ENCODE data around the gene RNF43.
"Not testable (repeated sequence)": the region's sequence is repeated elsewhere in the genome, so short reads cannot be mapped to it uniquely, and the experiment has no call there.

The RNF43 gene

DNA sequence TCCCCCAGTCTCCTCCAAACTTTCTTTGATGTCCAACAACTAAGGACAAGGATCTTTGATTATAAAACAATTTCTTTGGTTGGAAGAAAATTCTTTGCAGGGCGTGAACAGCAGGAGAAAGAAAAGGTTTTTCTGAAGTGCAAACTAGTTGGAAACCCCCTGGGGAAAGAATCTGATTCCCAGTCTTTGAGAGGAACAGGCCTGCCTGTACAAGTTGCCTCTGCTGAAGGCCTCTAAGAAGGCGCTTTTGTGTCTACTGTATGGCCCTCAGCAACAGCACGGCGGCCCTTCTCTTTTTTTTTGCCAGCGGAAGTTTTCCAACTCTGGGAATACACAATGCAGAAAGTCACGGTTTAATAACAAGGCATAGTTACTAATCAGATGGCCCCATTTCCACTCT lies 14.0 kb downstream of the RNF43 start:
- DNase-seq, result no peak

- no peak for DNase-seq
Observed at GRCh38 chr17:58402679-58403078, 14.7 kb downstream of the RNF43 start.

GRCh38 chr17:58402047-58402446 lies 15.3 kb downstream of the RNF43 start:
- no peak for DNase-seq

GRCh38 chr17:58401287-58401686 lies 16.0 kb downstream of the RNF43 start:
- peak; percentile 85 for DNase-seq

GRCh38 chr17:58400826-58401225 lies 16.5 kb downstream of the RNF43 start:
- DNase-seq, result no peak

- DNase-seq, result no peak
Observed at GRCh38 chr17:58399974-58400373, 17.4 kb downstream of the RNF43 start.

DNA sequence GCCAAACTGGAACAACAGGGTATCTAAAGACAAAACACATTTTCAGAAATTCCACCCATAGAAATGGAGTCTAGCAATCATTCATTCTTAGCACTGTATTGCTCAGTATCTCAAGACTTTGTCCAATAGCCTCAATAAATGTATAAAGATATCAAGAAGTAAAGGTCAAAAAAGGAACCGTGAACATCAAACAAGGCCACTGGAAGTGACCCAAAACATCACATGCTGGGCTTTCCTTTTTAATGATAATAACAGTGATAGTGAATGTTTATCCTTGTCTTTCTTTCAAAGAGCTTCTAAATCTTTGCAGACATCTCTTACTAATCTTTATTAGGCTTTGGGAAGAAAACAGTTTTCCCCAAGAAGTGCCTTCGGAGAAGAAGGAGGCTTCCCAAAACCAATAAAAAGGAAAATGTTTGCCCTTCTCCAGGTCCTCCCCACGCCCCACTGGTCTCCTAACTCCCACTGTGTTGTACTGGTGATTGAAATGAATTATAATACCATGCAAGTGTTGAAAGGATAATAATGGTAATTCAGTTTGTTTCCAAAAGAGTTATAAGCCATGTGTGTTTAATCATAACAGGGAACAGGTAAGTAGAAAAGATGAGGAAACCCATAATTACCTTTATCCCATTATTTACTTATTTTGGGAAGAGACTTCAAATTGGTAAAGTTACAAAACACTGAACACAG lies 18.6 kb downstream of the RNF43 start:
- no peak for DNase-seq

DNA sequence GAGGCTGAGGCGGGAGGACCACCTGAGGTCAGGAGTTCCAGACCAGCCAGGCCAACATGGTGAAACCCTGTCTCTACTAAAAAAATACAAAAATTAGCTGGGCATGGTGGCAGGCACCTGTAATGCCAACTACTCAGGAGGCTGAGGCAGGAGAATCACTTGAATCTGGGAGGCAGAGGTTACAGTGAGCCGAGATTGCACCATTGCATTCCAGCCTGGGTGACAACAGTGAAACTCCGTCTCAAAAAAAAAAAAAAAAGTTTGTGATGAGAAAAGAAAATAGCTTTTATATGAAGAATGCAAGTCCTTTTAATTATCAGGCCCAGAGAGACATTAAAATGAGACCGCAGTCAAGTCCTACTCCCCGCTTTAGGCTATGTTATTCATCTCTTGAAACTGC lies 19.9 kb downstream of the RNF43 start:
- DNase-seq, result not testable (repeated sequence)

DNA sequence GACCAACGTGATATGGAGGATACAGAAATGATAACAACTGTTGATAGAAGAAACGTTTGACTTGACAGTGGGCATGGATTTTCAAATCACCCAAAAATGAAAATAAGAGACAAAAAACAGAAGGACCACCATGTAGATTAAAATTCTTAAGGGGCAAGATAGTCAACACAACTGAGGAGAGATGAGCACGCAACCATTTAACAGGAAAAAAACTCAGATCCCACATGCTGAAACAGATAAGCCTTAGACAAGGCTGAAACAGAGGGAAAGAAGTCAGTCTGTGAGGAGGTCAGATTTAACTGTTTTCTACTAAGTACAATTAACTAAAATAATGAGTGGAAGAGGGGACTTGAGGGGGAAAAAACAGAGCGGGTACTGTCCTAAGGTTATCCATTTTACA lies 21.2 kb downstream of the RNF43 start:
- DNase-seq, result no peak

GRCh38 chr17:58394534-58395223 lies 22.7 kb downstream of the RNF43 start:
- no peak for DNase-seq

GRCh38 chr17:58391302-58391984 lies 25.9 kb downstream of the RNF43 start:
- peak; percentile 94 for DNase-seq

DNA sequence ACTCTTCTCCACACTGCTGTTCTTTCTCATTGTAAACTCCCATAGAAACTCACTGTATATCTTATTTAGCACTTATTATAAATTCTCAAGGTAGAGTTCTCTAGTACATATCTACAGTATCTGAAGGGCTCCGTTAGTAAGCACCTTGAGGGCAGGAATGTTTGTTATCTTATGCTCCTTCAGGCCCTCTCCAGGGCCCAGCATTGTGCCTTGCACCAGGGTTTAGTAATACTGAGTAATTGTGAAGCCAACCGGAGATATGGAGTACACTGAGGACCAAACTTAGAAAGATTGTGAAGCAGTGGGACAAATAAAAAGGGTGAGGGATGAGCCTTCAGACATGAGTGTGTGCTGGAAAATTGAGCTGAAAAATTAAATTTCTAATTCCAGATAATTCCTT lies 26.4 kb downstream of the RNF43 start:
- DNase-seq, result no peak

DNA sequence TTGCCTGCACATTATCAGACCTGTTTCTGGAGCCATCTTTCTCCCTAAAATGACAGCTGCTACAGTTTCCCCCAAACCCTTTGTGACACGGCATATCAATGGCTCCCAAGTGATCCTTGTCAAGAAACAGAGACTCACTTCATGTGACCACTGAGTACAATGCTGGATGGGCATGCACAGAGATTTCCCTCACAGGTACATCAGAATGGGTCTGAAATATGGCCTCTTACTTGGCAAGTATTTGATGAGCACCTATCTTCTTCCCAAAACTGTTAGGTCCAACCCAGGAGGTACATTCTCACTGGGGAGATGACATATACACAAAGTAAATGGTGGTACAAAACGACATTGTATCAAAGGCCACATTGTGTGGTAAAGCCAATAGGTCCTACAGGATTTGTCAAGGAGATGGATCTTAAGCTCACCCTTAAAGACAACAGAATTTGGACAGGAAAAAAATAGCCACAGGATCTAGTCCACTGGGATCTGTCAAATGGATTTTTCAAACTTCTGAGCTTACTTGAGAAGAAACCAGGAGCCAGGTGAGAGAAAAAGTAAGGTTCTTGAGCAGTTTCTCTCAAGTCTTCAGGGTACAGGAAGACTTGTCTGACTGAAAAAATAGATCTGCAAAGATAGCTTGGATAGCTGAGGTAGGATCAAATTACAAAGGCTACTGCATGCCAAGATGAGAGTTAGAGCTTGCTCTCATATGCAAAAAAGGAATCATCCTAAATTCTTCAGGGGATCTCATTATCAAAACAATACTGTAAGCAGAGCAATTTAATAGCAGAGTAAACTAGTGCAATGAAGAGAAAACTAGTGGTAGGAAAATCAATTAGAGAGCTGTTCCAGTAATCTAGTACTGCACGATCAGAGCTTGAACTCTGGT lies 28.8 kb downstream of the RNF43 start:
- no peak for DNase-seq

DNA sequence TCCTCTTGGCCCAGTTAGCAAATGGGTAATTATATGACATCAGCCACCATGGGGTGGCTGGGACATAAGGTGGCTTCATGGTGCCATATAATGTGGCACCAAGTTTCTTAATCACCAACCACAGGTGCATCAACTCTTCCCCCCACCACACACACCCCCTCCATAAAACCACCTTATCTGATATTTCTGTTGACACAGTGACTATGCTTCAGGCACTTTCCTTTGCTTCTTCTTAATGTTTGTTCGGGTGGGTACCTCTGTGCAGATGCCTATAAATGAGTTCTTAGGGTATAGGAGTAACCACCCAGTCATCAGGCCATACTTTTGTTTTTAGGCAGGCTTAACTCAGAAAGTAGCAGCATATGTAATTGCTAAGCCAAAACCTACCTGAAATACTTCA lies 29.5 kb downstream of the RNF43 start:
- DNase-seq, result no peak

DNA sequence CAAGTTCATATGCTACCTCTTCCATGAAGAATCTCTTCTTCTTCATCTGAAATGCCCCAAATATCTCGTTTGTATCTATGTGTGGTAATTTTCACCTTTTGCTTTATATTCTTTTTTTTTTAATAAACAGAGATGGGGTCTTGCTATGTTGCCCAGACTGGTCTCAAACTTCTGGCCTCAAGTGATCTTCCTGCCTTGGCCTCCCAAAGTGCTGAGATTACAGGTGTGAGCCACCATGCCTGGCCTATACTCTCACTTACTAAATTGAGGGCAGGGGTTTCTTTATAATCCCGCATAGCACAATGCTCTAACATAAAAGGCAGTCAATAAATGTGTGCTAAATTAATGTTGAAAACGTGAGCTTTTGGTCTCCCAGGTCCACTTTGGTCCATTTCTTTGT lies 30.6 kb downstream of the RNF43 start:
- DNase-seq, result no peak

- no peak for DNase-seq
Observed at GRCh38 chr17:58385359-58385899, 31.9 kb downstream of the RNF43 start.

DNA sequence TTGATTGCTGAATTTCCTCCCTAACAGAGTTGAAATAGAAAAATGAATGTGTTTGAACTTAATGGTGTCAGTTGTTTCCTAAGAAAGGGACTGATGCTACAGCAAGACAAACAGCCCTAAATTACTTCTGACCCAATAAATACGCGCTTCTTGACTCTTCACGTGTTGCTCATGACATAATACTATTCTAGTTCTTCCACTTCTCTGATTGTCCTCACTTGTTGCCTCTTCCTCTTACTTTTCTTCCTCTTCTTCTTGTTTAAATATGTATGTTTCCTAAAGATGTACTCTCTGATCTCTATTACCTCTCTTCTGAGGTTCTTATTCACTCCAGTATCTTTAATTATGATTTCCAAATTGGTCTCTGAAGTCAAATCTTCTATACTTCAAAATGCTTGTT lies 32.4 kb downstream of the RNF43 start:
- DNase-seq, result no peak

DNA sequence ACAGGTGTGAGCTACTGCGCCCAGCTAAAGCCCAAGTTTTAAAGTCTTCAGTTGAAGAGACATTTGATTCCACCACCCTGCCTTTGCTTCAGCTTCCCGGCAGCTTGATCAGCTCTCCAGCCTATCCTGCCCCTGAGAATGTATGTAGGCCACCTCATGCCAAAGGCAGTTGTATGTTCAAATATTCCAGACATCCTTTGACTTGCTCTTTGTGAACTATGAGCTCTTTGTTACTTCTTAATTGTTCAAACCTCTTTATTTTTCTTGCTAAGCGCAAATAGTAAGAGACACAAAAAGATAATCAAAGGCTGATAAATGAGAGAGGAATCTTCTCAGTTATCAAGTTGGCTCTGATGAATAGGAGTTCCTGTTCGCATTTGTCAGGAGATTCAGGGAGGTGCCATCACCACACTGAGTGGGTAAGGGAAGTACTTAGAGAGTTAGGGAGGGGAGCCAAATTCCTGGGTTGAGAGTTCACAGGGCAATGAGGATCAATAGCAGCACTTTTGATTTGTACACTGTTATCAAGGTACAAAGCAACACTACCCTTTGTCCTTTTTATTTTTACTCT lies 33.4 kb downstream of the RNF43 start:
- no peak for DNase-seq

DNA sequence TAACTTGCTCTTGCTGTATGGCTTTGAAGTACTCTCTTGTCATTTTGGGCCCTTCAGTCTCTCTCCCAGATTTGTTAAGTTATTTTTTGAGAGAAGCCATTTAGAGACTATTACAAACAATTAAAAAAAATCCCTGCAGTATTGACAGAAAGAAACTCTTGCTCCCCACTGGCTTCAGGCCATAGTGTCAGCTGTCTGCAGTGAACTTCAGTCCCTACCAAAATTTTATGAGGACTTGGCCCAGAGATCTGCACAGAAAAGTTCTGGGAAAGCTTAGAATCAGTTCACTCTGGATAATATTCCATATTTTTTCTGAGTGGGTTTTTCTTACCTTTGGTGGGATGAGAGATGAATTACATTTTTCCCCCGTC lies 34.5 kb downstream of the RNF43 start:
- no peak for DNase-seq

GRCh38 chr17:58382108-58382871 lies 35.0 kb downstream of the RNF43 start:
- no peak for DNase-seq

- no peak for DNase-seq
Observed at GRCh38 chr17:58381124-58382035, 36.0 kb downstream of the RNF43 start.

Data from NCI-H1105 (cell line).